Stimulated activated naive B cell treated with anti-CD40 and anti-IgM and Interleukin-4, amounts not matched to agents 10 μg/mL and 1 μg/mL and 100 μg/mL, for 72 hours (primary cell): Measurements from ENCODE around the gene SPATC1L.
A peak's percentile ranks its signal among the peaks of the same experiment; 100 is the strongest.

ENCODE experiments used
- ATAC-seq, 2 donors: fragments of 150-1000 bp; cut with Tn5 transposase; replicated peaks; 2 replicates each; pipeline ENCODE4 v1.10.0; 2021; ENCODE audit warnings: moderate library complexity in 1 of 2
- DNase-seq: peaks from one replicate; pipeline ENCODE4 v3.0.0; 2021
- H3K27ac Mint-ChIP-seq: one replicate; pipeline ENCODE4 v1.8.0; 2022; ENCODE audit warnings: mild to moderate bottlenecking, mixed read lengths
- H3K27me3 Mint-ChIP-seq, 2 donors: one replicate each; pipeline ENCODE4 v1.8.0; 2022; ENCODE audit warnings: mixed read lengths in 2 of 2
- H3K36me3 Mint-ChIP-seq, 2 donors: one replicate each; pipeline ENCODE4 v1.8.0; 2022; ENCODE audit warnings: mixed read lengths in 2 of 2, mild to moderate bottlenecking in 1 of 2
- H3K4me1 Mint-ChIP-seq, 2 donors: one replicate each; pipeline ENCODE4 v1.8.0; 2022; ENCODE audit warnings: mixed read lengths in 2 of 2, mild to moderate bottlenecking in 1 of 2
- H3K4me3 Mint-ChIP-seq, 2 donors: one replicate each; pipeline ENCODE4 v1.8.0; 2022; ENCODE audit warnings: mild to moderate bottlenecking in 2 of 2, mixed read lengths in 2 of 2, moderate library complexity in 1 of 2
- H3K9me3 Mint-ChIP-seq, 2 donors: one replicate each; pipeline ENCODE4 v1.8.0; 2022; ENCODE audit warnings: mixed read lengths in 2 of 2, mild to moderate bottlenecking in 1 of 2

Gene SPATC1L

GRCh38 chr21:46220275-46220810 lies 36.1 kb upstream of the SPATC1L start:
- Mint-ChIP-seq H3K27ac (no peak overlapping the region), H3K4me1 (peaks cover 14 to 21% of the 10 kb centered on the region in 2 donors), H3K36me3 (peaks cover 46 to 53% of the 10 kb centered on the region in 2 donors), H3K4me3 (no peak overlapping the region), H3K9me3 (no peaks in the 10 kb centered on the region), H3K27me3 (no peaks in the 10 kb centered on the region)
- ATAC-seq = no peak
- DNase-seq = no peak

- ATAC-seq = no peak
- Mint-ChIP-seq H3K4me1 (peaks cover 14 to 21% of the 10 kb centered on the region in 2 donors), H3K9me3 (no peaks in the 10 kb centered on the region), H3K27ac (no peak overlapping the region), H3K36me3 (peaks cover 45 to 50% of the 10 kb centered on the region in 2 donors), H3K4me3 (no peak overlapping the region), H3K27me3 (no peaks in the 10 kb centered on the region)
- DNase-seq = no peak
Measured at GRCh38 chr21:46219591-46220239, 35.5 kb upstream of the SPATC1L start.

GRCh38 chr21:46218906-46219590 lies 34.8 kb upstream of the SPATC1L start:
- no peak overlapping the region for H3K4me3 Mint-ChIP-seq
- no peaks in the 10 kb centered on the region for H3K27me3 Mint-ChIP-seq
- H3K27ac Mint-ChIP-seq = no peak overlapping the region

GRCh38 chr21:46217511-46218196 lies 33.4 kb upstream of the SPATC1L start:
- Mint-ChIP-seq H3K36me3 (peaks cover 47 to 55% of the 10 kb centered on the region in 2 donors), H3K9me3 (no peaks in the 10 kb centered on the region), H3K4me1 (peaks cover 12 to 14% of the 10 kb centered on the region in 2 donors), H3K27ac (no peak overlapping the region), H3K27me3 (no peaks in the 10 kb centered on the region), H3K4me3 (no peak overlapping the region)
- DNase-seq (no peak), ATAC-seq (no peak)

More at GRCh38 chr21:46218906-46219590, 34.8 kb upstream of the SPATC1L start:
- Mint-ChIP-seq H3K9me3 (no peaks in the 10 kb centered on the region), H3K4me1 (peaks cover 12 to 16% of the 10 kb centered on the region in 2 donors), H3K36me3 (peaks cover 44 to 49% of the 10 kb centered on the region in 2 donors)
- DNase-seq = no peak
- no peak for ATAC-seq

GRCh38 chr21:46216132-46216747 lies 32.0 kb upstream of the SPATC1L start:
- DNase-seq (no peak), ATAC-seq (no peak)
- Mint-ChIP-seq H3K27ac (no peak overlapping the region), H3K4me3 (no peak overlapping the region), H3K4me1 (peaks cover 8 to 14% of the 10 kb centered on the region in 2 donors), H3K9me3 (no peaks in the 10 kb centered on the region), H3K36me3 (peaks cover 42 to 52% of the 10 kb centered on the region in 2 donors), H3K27me3 (no peaks in the 10 kb centered on the region)

GRCh38 chr21:46215436-46216131 lies 31.3 kb upstream of the SPATC1L start:
- DNase-seq = no peak
- Mint-ChIP-seq H3K4me3 (no peak overlapping the region), H3K27me3 (no peaks in the 10 kb centered on the region), H3K4me1 (peaks cover 8 to 14% of the 10 kb centered on the region in 2 donors), H3K9me3 (no peaks in the 10 kb centered on the region), H3K27ac (no peak overlapping the region), H3K36me3 (peaks cover 40 to 50% of the 10 kb centered on the region in 2 donors)
- peak in 1 of 2 donors; percentile 34 for ATAC-seq

GRCh38 chr21:46214478-46215340 lies 30.4 kb upstream of the SPATC1L start:
- ATAC-seq = no peak
- H3K4me3 Mint-ChIP-seq = no peak overlapping the region
- no peaks in the 10 kb centered on the region for H3K9me3 Mint-ChIP-seq
- no peak for DNase-seq
- H3K36me3 Mint-ChIP-seq = peaks cover 34 to 47% of the 10 kb centered on the region in 2 donors
- no peaks in the 10 kb centered on the region for H3K27me3 Mint-ChIP-seq
- no peak overlapping the region for H3K27ac Mint-ChIP-seq
- H3K4me1 Mint-ChIP-seq = peaks cover 8 to 14% of the 10 kb centered on the region in 2 donors

GRCh38 chr21:46213620-46214286 lies 29.5 kb upstream of the SPATC1L start:
- DNase-seq = no peak
- Mint-ChIP-seq H3K27ac (no peak overlapping the region), H3K27me3 (no peaks in the 10 kb centered on the region), H3K36me3 (peaks cover 34 to 44% of the 10 kb centered on the region in 2 donors), H3K4me1 (peaks cover 4 to 14% of the 10 kb centered on the region in 2 donors), H3K9me3 (no peaks in the 10 kb centered on the region), H3K4me3 (no peak overlapping the region)
- ATAC-seq = no peak

- ATAC-seq (no peak), DNase-seq (no peak)
- Mint-ChIP-seq H3K36me3 (peaks cover 35 to 50% of the 10 kb centered on the region in 2 donors), H3K27me3 (no peaks in the 10 kb centered on the region), H3K4me3 (no peak overlapping the region), H3K27ac (no peak overlapping the region), H3K4me1 (peaks cover 4 to 10% of the 10 kb centered on the region in 2 donors), H3K9me3 (no peaks in the 10 kb centered on the region)
Measured at GRCh38 chr21:46212721-46213484, 28.6 kb upstream of the SPATC1L start.

GRCh38 chr21:46211786-46212720 lies 27.8 kb upstream of the SPATC1L start:
- no peaks in the 10 kb centered on the region for H3K27me3 Mint-ChIP-seq
- ATAC-seq (no peak), DNase-seq (no peak)
- H3K9me3 Mint-ChIP-seq = no peaks in the 10 kb centered on the region
- peaks cover 4 to 5% of the 10 kb centered on the region in 2 donors for H3K4me1 Mint-ChIP-seq
- no peak overlapping the region for H3K4me3 Mint-ChIP-seq
- peaks cover 35 to 58% of the 10 kb centered on the region in 2 donors for H3K36me3 Mint-ChIP-seq
- no peak overlapping the region for H3K27ac Mint-ChIP-seq

- Mint-ChIP-seq H3K27ac (peak overlapping the region; percentile 37), H3K4me3 (no peak overlapping the region), H3K36me3 (peaks cover 35 to 58% of the 10 kb centered on the region in 2 donors), H3K4me1 (peaks cover 4 to 5% of the 10 kb centered on the region in 2 donors), H3K27me3 (no peaks in the 10 kb centered on the region), H3K9me3 (no peaks in the 10 kb centered on the region)
- ATAC-seq (no peak), DNase-seq (no peak)
Measured at GRCh38 chr21:46211376-46211775, 27.1 kb upstream of the SPATC1L start.
